GM19468 (cell line): ENCODE measurements around the gene NFIL3.

Source experiments
- ATAC-seq: cut with Tn5 transposase; IDR thresholded peaks from one replicate; pipeline ENCODE4 v1.9.1; 2021; ENCODE audit warnings: mild to moderate bottlenecking, moderate library complexity, moderate number of reproducible peaks; ENCODE audit not compliant: unreplicated experiment; ENCODE audit errors: extremely low read depth

The NFIL3 gene

GRCh38 chr9:91422758-91423711, 597 bp downstream of the NFIL3 start:
- ATAC-seq = peak; percentile 6

- ATAC-seq = no peak
Measured at GRCh38 chr9:91421971-91422757, 1.5 kb downstream of the NFIL3 start.

GRCh38 chr9:91421128-91421765, 2.4 kb downstream of the NFIL3 start:
- no peak for ATAC-seq

GRCh38 chr9:91420501-91421127, 3.0 kb downstream of the NFIL3 start:
- no peak for ATAC-seq

- no peak for ATAC-seq
Measured at GRCh38 chr9:91419222-91420191, 4.1 kb downstream of the NFIL3 start.

GRCh38 chr9:91418215-91418610, 5.4 kb downstream of the NFIL3 start:
- no peak for ATAC-seq

- ATAC-seq = no peak
Measured at GRCh38 chr9:91417602-91418214, 5.9 kb downstream of the NFIL3 start.

- no peak for ATAC-seq
Measured at GRCh38 chr9:91416096-91416712, 7.4 kb downstream of the NFIL3 start.

GRCh38 chr9:91415290-91415689, 8.3 kb downstream of the NFIL3 start:
- peak; percentile 85 for ATAC-seq

- no peak for ATAC-seq
Measured at GRCh38 chr9:91412941-91413340, 10.7 kb downstream of the NFIL3 start.

GRCh38 chr9:91411096-91411771, 12.4 kb downstream of the NFIL3 start:
- ATAC-seq = no peak

GRCh38 chr9:91410161-91410560, 13.5 kb downstream of the NFIL3 start:
- no peak for ATAC-seq

- ATAC-seq = no peak
Measured at GRCh38 chr9:91408475-91408874, 15.2 kb downstream of the NFIL3 start.

- no peak for ATAC-seq
Measured at GRCh38 chr9:91407580-91408318, 15.9 kb downstream of the NFIL3 start.

- no peak for ATAC-seq
Measured at GRCh38 chr9:91405343-91406077, 18.1 kb downstream of the NFIL3 start.
